ENCODE data around the gene GRIFIN.
"Not testable (repeated sequence)": the region's sequence is repeated elsewhere in the genome, so short reads cannot be mapped to it uniquely, and the experiment has no call there.

The GRIFIN gene

DNA sequence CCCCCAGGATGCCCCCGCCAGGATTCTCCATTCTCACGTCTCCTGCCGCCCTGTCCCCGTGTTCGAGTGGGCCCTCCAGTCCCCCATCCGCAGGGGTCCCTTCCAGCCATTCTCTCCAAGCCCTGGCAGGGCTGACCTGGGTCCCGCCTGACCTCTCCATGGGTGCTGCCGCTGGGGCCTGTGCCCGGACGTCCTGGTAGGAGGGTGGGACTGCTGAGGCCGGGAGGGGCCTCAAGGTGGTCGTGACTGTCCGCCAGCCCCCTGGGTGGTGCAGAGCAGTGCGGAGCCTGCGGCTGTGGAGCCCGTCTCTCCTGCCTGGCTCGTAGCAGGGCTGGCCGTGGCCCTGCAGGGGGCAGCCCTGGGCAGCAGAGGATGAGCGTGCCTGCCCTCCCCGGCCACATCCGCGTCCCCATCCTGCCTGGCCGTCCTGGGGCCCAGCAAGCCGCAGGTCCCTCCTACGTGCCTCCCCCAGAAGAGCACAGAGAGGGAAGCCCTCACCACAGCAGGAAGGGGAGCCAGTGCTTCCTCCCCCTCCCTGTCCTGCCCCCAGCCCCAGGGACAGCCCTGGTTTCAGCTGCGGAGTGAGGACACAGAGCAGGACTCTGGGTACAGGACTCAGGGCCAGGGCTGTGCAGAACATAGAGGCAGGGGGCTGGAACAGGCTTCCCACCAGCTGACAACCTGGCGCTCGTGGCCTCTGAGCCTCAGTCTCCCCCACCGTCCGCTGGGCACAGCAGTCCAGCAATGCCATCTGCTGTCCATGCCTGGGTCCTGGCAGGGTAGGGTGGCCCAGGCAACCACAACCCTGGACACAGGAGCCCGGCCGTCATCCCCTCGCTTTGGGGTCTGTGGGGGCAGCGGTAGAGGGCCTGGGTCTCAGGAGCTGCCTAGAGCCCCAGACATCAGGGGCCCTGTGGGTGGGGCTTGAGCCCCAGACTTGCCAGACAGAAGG lies 1.5 kb upstream of the GRIFIN start:
- peak; percentile 83 to 94 (median 91) for DNase-seq

DNA sequence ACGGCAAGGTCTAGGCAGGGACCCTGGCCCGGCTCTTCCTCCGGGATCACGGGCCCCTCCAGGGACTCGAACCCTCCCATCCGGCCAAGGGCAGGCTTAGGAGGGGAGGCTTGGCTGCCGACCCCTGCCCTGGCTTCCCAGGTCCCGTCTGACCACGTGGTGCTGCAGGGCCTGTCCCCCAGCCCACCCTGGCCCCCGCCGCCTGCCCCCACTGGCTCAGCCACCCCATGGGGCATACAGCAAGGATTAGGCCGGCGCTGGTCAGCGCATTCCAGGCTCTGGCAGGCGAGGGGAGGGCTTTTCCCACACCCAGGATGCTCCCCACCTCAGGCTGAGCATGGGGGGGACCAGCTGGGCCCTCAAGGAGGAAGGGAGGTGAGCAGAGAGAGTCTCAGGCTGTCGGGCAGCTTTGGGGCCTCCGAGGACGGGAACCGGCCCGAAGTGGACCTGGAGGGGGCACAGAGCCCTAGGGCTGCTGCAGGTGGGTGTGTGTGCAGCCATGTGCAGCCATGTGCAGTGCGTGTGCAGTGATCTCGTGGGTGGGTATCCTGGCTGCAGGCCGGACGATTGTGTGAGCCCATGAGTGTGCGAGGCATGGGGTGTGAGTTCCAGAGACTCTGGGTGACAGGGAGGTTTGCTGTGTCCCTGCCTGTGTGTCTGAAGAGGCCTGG lies 713 bp upstream of the GRIFIN start:
- no peak for DNase-seq

DNA sequence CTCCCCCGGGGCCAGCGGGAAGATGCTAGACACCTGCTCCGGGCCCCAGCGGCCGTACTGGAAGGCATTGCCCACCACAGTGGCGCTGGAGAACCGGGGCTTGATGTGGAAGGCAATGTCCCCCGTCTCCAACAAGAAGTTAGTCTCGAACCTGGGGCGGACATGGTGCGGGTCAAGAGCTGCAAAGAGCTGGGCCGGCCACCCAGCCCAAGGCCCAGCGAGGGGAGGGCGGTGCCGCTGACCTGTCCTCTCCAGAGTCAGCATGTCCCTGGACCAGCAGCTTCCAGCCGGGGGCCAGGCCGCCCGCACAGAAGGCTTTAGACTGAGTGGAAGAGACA lies 551 bp downstream of the GRIFIN start:
- DNase-seq: no peak

DNA sequence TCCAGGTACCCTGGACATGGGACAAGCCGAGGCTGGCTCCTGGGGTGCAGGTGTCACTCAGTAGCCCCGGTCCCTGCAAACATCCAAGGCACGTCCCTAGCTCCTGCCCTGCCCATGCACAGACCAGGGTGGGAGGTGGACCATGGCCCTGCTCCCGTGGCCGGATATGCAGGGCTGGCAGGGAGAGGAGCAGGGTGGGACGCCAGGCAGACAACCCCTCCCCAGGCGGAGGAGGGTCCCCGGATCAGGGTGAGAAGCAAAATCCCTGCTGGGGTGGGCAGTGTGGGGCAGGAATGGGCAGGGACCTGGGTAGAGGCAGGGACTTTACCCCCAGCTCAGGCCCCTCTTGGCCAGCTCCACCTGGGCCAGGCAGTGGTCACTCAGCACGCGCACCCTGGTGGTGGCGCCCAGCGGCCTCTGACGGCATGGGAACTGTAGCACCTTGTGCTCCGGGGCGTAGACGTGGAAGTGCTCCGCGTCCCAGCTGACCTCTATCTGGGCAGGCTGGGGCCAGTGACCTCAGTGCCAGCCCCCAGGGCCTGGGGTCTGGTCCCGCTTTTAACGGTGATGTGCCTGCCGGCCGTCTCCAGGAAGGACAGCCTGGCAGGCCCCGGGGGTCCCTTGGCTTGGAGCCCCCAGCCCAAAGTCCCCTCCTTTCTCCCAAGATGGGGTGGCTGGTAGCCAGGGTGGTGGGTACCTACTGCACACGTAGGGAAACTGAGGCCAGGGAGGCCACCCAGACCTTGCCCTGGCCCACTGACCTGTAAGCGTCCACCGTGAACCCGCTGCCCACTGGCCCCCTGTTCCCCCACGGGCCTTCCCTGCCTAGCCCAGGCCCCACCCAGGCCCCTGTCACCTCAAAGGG lies 1.2 kb downstream of the GRIFIN start:
- DNase-seq: no peak

DNA sequence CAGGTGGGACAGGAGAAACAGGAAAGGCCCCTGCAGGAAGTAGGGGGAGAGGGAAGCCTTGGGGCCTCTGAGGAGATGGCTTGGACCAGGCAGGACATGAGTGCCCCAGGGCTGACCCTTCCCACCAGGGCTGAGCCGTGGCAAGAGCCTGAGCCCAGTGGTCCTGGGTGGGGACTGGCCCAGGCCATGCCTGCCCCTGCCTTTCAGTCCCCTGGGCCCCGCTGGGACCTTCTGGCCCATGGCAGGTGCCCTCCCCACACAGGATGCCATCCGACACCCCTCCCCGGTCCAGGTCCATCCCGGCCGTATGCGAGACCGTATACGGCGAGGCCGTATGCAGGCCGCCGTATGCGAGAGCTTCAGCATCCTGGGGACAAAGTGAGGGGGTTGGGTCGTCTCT lies 2.0 kb downstream of the GRIFIN start:
- no peak for DNase-seq

DNA sequence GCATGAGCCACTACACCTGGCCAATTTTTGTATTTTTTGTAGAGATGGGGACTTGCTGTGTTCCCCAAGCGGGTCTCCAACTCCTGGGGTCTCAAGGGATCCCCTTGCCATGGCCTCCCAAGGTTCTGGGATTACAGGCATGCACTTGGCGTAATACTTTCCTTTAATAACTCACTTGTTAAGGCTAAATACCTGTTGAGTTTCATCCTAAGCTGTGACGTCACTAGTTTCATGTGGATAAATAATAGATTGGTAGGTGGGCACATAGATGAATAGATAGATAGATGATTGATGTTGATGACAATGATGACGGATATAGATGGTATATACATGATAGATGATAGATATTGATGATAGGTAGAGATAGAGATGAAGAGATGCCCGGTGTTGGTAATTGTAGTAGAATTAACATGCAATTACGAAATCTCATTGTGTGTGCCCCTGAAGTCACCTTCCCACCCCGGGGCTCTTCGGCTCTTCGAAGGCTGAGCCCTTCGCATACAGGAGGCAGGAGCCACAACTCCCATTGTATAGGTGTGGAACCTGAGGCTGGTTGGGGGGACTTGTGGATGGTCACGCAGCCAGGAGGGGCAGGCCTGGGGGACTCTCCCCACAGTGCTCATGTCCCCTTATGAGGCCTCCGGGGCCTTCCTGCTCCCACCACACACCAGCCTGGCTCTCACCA lies 2.6 kb downstream of the GRIFIN start:
- DNase-seq: no peak

DNA sequence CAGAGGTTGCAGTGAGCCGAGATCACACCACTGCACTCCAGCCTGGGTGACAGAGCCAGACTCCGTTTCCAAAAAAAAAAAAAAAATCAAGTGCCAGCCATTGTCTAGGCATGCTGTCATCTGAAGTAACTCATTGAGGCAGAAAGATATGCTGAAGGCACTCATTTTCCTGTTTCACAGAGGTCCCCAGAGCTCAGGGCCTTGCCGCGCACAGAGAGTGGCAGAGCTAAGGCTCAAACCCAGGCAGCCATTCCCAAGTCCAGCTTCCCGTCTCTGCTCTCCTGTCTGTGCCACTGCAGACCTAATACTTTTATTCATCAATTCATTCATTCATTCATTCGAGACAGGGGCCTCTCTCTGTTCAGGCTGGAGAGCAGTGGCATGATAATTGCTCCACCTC lies 3.5 kb downstream of the GRIFIN start:
- DNase-seq: no peak

DNA sequence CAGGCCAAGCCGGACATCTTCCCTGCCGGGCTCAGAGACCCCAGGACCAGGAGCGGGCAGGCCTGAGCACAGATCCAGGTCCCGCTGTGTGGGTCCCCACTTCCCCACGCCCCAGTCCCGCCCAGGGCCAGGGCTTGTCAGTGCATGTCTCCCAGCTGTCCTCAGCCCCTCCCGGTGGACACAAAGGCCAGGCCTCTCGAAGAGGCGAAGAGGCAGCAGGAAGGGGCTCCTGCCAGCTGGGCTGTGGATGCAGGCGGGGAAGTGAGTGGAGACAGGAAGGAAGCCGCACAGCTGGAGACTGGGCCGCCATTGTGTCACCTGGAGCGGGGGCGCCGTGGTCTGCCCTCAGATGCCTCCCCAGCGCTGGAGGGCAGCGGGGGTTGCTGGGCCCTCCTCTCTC lies 4.8 kb downstream of the GRIFIN start:
- peak in 1 of 4 experiments; percentile 21 for DNase-seq

DNA sequence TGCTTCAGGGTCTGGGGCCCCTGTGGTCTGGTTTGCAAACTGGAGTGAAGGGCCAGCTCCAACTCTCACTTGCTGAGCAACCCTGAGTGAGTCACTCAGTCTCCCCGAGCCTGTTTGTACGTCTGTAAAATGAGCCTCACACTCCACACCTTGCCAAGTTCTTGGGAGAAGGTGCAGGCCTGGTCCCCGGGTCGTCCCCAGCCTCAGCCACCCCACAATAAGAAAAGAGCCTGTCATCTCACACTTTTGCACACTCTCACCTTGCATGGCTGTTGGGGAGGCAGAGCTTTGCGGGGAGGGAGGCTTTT lies 5.2 kb downstream of the GRIFIN start:
- DNase-seq: no peak

DNA sequence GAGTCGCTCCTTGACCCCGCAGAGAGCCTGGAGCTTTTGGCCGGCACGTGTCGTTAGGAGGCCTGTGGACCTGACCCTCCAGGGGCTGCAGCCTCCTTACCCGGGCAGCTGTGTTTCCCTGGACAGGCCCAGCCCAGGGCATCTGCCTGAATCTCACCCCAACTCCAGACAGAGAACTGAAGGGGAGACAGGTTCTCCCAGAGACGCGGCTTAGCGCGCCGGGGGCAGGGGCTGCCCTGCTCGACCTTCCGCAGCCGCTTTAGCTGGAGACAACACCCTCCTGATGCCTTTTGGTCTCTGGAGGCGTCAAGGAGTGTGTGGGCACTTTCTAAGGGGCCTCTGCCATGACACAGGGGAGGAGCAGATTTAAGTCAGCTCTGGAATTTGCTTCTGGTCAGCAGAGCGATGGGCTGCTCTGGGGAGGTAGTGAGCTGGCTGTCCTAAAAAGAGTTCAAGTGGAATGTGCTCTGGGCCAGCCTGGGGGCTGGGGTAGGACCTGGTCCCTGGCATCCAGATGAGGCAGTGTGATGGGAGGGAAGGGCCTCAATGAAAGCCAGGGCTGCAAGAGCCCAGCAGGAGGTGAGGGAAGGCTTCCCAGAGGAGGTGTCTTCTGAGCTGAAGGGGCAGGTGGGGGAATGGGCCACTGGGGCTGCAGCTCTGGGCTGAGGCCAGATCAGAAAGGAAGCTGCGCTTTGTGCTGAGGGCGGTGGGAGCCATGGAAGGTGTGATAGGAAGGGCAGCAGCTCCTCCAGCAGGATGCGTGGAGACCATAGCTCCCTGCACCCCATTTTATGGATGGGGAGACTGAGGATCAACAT lies 5.8 kb downstream of the GRIFIN start:
- no peak for DNase-seq

DNA sequence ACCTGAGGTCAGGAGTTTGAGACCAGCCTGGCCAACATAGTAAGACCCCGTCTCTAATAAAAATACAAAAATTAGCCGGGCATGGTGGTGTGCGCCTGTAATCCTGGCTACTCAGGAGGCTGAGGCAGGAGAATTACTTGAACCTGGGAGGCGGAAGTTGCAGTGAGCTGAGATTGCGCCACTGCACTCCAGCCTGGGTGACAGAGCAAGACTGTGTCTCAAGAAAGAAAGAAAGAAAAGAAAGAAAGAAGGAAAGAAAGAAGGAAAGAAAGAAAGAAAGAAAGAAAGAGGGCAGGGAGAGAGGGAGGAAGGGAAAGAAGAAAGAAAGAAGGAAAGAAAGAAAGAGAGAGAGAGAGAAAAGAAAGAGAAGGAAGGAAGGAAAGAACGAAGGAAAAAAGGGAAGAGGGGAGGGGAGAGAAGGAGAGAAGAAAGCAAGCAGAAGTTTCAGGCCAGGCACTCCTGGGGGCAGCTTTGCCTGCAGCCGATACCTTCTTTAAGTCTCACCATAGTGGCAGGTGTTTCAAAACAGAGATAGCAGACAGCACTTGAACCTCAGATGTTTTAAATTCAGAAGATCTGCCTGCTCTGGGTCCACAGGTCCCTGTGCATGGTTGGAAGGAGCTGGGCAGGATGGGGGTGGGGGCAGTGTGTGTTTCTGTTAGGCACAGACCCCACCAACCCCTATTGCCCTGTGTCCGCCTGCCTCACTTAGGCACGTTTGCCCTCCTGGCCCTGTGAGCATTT lies 6.6 kb downstream of the GRIFIN start:
- DNase-seq: not testable (repeated sequence)

DNA sequence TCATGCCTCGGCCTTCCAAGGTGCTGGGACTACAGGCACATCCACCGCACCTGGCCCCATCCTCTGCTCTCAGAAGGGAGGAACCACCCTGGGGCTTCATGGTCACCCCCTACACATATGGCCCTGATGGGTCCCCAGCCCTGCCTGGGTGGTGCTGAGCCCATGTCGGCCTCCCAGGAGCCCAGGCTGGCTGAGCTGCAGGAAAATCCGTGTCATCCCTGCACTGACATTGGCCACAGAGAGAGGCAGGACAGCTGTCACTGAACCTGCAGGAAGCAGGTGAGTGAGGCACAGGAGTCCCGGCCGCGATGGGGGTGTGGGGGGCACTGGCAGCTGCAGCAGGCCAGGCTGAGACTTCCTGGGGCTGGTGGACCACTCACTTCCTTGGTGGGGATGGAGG lies 8.0 kb downstream of the GRIFIN start:
- no peak for DNase-seq

DNA sequence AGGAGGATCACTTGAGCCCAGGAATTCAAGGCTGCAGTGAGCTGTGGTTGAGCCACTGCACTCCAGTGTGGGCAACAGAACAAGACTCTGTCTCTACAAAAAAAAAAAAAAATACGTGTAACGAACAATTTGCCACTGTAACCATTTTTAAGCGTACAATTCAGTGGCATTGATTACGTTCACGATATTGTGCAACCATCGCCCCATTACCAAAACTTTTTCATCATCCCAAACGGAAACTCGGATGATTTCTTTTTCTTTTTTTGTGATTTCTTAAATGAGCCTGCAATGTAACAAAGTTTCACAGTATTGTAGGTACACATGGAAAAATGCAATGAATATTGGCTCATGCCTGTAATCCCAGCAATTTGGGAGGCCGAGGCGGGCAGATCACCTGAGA lies 9.5 kb downstream of the GRIFIN start:
- no peak for DNase-seq

DNA sequence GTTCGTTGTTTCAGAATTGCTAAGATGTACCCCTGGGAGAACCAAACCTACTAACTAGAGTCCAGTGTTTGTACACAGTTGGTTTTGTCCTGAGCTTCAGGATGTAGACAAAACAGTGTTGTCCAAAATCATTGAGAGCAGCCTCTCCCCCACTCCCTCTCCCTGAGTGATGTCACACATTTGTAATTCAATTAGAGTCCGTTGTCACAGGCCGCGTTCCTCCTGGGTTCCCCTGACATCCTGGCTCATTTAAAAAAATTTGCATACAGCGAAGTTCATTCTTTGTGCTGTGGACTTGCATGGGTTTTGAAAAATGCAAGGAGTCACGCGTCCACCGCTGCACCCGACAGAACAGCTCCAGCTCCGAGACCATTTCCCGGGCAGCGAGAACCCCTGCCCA lies 10.3 kb downstream of the GRIFIN start:
- DNase-seq: no peak

DNA sequence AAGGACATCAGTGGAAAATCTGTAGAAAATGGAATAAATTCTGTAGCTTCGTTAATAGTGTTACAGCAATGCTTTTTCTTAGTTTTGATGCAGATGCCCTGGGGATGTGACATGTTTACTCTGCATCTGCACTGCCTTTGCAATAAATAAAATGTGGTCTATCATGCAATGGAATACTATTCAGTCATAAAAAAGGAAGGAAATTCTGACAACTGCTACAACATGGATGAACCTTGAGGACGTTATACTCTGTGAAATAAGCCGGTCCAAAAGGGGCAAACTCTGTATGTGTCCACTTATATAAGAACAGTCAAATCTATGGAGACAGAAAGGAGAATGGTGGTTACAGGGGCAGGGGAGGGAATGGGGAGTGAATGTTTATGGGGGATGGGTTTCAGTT lies 13.5 kb downstream of the GRIFIN start:
- no peak for DNase-seq

DNA sequence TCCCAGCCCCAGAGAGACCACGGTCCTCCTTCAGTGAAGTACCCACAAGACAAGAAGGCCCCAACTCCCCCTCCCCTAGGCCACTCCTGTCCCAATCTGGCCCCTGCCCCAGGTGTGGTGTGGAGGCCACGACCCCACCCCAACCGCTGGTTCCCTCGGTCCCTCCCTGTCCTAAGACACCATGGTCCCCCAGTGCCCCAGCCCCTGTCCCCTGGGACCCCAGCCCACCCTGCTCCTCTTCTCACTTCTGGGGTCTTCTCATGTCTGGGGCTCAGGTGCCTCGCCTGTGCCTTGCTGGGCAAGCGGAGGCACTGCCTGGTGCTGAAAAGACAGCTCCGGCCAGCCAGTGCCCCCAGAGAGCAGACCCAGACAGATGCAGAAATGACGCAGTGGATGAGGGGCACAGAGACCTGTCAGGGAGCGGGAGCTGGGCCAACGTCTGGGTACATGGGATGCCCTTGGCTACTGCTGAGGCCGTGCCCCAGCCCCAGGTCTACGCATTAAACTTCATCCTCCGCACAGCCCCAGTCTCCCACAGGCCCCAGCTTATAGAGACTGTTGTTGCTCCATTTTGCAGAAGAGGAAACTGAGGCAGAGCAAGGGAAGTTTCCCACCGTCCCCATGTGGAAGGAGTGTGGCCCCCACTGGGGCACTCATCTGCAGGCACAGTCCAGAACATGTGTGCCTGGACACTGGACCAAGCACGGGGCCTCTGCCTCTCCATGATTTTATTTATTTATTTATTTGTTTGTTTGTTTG lies 14.8 kb downstream of the GRIFIN start:
- DNase-seq: no peak

DNA sequence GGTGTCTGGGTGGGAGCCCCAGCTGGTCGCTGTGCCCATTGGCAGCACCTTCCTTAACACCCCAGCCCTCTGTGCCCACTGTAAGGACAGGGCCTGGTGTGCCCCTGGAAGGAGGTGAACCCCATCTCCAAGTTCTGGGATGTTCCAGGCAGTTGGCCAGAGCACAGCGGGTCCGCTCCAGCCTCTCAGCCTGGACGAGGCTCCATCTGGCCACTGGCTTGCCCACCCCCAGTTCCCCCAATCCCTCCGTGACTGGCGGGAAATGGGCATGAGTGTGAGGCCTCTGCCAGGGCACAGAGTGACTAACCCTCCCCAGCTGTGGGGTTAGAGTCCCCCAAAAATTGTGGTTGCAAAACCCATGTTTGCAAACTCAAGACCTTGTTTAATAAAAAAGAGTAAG lies 15.6 kb downstream of the GRIFIN start:
- DNase-seq: no peak

DNA sequence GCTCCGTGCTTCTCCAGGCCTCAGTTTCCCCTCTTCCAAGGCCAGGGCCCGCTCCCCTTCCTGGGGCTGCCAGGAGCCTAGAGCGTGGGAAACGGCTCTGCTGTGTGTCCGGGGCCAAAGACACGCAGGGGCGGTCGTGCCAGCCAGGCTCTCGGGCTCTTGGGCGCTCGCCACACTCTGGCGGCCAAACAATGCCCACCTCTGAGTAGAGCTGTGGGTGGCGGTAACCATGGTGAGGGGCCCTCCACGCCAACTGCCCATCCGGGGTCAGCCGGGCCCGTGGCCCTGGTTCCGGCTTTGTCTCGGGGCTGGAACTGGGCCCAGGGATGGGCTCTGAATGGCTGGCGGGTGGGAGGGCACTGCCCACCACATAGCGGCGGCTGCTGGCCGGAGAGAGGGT lies 16.0 kb downstream of the GRIFIN start:
- no peak for DNase-seq

DNA sequence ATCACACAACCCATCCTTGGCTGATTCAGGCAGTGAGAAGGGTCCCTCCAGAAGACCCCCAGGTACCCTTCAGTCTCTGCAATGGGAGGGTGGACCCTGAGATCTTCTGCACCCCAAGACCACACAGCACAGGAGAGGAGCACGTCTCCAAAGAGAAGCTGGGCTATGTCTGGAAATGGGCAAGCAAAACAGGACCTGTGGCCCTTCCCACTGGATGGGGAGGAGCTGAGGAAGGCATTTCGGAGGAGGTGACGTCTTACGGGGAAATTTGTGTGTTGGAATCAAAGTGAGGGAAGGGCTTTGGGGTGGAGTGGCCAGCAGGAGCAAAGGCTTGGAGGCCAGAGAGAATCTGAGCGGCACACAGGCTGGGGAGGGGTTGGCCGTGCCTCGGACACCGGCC lies 16.5 kb downstream of the GRIFIN start:
- DNase-seq: no peak

DNA sequence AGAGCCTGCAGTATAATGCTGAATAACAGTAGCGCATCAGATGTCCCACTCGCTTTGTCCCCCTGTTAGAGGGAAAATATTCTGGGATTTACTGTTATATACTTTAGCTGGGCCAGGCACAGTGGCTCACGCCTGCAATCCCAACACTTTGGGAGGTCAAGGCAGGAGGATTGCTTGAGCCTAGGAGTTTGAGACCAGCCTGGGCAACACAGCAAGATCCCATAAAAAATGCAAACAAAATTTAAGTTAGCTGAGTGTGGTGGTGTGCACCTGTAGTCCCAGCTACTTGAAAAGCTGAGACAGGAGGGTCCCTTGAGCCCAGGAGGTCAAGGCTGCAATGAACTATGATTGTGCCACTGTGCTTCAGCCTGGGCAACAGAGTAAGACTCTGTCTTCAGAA lies 22.3 kb downstream of the GRIFIN start:
- DNase-seq: not testable (repeated sequence)

Data from suppressor macrophage (primary cell).